SK-N-DZ (cell line): ENCODE data around the gene ITSN1.
"Not testable (repeated sequence)": the region's sequence is repeated elsewhere in the genome, so short reads cannot be mapped to it uniquely, and the experiment has no call there.

Experiments
- DNase-seq: peaks from one replicate; pipeline ENCODE4 v3.0.0-alpha.2; 2015; ENCODE audit warnings: low spot score

ITSN1 gene

DNA sequence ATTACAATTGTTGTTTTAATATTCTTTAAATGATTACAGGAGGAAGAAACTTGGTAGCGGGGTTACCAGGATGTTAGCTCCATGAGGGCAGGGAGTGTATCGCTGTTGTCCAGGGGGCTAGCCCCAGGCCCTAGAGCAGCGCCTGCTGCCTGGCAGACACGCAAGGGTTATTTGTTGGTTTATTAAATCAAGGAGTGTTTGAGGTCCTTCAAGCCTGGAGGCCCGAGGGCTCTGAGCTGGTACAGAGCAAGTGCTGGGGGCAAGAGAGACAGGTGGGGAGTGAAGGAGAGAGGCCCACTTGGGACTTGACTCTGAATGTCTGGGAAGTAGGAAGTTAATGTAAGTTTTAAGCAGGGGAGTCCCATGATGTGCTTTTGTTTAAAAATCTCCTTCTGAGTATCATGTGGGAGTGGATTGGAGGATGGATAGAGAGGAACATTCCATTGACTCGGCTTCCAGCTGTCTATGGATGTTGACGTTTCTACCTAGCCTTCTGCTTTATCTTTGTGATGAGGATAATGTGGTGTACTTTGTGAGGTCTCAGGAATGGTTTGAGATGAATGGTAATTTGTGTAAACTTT is 8.7 kb downstream of the ITSN1 start:
- no peak for DNase-seq

DNA sequence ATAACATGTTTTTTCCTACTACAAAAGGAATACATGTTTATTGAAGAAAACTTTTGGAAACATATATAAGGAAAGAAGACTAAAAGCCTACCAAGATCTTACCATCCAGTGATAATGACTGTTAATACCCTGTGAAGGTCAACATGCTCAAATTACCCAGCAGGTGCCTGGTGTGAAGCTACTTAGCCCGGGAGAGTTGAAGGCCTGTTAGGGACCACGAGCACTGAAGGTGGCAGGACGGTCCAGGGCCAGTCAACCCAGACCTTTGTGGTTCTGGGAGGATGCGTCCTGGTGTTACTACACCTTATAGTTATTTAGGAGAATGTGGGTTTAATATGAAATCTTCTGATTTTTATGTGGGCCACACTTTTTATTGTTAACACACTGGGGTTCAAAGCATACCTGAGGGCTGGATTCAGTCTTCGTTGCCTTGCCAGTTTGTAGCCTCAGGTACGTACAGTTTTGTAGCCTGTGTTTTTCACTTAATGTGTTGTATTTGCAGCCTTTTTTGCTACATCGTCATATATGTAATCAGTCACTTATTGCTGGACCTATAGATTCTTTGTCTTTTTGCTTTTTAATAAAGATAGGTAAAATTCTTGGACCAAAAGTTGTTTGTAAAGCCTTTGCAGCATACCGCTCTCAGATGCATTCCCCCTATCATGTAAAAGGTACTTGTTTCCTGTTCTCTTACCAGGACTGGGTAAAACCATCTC is 9.8 kb downstream of the ITSN1 start:
- DNase-seq: no peak

DNA sequence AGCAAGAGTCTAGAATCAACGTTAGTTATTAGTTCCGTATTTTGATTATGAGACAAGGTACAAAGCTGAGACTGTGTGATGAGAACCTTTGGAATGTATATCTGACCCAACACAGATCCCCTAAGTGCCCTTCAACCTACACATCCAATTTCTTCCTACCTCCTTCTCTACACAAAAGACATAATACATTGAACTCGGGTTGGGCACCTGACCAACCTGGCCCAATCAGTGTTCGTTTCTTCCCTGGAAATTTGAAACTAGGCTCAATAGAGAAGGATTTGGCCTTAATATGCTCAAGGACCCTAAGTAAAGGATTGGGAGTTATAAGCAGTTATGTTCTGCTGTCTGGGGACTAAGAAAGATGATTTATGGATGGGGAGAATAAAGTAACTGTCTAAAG is 12.1 kb downstream of the ITSN1 start:
- no peak for DNase-seq

DNA sequence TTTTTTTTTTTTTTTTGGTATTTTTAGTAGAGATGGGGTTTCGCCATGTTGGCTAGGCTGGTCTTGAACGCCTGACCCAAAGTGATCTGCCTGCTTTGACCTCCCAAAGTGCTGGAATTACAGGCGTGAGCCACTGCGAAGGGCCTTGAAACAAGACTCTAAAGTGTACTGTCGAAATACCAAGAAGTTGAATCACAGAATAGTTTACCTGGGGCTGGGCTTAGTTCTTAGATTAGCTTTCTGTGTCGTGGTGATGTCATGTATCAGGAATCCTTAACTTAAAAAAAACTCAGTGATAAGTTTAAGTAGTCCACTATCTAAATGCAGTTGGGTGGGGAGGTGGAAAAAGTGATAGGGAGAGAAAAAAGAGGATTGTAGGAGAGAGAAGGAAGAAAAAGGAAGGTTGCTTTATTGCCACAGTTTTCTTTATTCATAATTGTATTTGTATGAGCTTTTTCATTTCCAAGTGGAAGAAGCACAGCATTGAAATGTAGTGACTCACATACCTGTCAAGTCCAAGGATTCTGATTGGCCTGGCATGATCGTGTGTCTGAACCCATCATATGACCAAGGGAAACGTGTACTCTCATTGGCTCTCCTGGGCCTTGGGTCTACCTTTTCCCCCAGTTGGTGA is 13.4 kb downstream of the ITSN1 start:
- DNase-seq: no peak

DNA sequence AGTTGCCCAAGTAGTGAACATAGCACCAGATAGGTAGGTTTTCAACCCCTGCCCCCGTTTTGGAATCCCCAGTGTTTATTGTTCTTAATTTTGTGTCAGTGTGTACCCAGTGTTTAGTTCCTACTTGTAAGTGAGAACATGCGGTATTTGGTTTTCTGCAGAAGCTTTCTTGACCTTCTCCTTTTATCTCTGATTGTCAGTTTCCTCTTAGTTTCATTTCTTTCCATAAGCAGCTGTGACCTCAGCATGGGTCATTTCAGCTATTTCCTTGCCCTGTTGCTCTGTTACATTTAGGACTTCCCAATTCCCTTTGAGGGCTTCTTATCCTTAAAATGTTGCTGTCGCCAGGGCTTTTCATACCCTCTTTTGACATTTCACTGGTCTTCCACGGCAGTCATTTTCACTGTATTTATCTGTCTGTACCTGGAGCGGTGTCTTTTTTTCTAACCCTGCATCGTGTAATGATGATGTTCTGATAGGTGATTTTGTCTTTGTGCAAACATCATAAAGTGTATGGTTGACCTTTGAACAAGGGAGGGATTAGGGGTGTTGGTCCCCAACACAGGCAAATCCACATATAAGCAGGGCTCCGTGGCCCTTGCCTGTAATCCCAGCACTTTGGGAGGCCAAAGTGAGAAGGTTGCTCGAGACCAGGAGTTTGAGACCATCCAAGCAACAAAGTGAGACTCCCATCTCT is 15.0 kb downstream of the ITSN1 start:
- DNase-seq: no peak

DNA sequence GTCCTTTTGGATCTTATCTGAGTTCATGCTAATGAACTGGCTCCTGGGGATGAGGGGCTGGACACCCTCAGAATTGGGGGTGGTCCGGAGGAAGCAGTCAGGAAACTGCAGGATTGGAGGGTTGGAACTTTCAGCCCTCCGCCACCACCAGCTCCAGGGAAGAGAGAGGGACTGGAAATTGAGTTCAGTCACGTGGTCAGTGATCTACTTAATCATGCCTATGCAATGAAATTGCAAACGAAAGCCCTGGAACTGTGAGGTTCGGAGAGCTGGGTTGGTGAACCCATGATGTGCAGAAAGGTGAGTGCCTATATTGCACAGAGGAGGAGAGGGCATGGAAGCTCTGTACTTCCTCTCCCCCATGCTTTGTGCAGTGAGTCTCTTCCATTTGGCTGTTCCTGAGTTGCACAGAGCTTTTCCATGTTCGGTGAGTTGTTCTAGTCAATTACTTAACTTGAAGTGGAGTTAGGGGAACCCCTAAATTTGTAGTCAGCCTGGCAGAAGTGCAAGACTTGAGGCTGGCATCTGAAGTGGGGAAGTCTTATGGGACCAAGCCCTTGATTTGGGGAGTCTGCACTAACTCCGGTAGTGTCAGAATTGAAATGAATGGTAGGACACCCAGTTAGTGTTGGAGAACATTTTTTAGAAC is 16.7 kb downstream of the ITSN1 start:
- no peak for DNase-seq

DNA sequence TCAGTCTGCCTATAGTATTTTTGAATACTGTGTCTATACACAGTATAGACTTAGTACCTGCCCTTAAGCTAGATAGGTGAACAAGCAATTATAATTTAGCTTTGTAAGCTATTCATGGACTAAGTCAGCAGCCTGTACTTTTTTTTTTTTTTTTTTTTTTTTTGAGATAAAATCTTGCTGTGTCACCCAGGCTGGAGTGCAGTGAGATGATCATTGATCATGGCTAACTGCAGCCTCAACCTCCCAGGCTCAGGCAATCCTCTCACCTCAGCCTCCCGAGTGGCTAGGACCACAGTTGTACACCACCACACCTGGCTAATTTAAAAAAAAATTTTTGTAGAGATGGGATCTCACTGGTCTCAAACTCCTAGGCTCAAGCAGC is 17.3 kb downstream of the ITSN1 start:
- DNase-seq: no peak

DNA sequence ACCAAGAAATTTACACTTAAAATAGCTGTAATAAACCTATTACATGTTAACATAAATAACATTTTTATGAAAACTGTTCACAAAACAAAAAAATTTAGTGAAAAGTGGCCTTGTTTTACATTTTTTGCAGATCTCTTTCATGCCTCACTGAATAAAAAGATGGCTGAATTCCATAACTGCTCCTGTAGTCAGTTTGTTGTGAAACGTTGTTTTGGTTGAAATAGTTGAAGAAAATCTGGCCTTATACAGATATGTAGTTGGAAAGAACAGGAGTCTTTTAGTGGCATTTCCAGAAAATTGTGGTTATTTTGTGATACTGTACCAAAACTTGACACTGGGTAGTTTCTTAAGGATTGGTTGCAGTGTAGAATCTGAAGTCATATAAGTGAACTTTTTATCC is 18.1 kb downstream of the ITSN1 start:
- DNase-seq: no peak

DNA sequence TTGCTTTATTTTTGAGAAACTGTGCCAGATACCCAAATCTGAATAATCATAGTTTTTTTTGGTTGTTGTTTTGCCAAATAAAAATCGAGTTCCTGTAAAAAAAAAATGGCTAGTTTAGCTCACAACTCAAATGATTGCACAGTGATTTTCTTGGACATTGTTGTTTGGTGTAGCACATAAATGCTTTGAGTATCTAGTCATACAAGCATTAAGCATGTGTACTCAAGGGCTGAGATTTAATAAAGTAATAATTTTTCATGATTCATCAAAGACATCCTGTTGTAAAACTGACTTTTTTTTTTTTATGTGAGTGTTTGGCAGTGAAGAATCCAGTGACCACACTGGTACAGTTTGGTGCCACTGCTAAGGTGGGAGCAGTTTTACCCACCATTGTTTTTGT is 18.8 kb downstream of the ITSN1 start:
- DNase-seq: no peak

DNA sequence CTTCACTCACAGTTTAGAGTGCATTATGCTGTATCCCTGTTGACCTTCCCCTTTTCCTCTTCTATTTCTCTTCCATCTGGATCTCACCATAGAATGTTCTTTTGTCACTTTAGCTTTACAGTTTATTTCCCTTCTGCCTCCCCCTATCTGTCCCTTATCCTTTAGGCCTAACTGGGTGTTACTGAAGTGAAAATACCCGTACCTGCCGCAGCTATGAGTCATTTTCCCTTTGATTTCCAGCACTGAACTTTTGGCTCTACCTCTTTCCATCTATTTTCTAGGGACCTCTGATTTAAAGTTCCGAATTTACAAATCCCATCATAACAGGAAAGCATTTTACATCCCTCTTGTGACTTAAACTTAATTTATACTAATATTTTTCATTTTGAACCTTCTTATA is 19.7 kb downstream of the ITSN1 start:
- no peak for DNase-seq

DNA sequence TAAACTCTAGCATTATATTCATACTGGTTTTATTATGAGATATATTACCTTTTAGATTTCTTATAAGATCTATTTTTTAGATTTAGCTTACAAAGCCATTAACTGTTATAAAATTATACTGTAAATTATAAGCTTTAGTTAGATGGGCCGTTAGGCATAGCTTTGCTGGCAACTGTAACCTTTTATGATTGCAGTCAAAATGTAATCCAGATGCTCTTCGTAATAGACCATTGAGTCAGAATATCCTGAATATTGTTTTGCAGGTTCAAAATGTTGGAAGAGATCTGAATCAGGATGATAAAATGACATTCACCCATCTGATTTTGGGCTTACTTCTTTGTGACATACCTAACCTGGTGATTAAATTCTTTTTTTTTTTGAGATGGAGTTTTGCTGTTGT is 20.9 kb downstream of the ITSN1 start:
- no peak for DNase-seq

DNA sequence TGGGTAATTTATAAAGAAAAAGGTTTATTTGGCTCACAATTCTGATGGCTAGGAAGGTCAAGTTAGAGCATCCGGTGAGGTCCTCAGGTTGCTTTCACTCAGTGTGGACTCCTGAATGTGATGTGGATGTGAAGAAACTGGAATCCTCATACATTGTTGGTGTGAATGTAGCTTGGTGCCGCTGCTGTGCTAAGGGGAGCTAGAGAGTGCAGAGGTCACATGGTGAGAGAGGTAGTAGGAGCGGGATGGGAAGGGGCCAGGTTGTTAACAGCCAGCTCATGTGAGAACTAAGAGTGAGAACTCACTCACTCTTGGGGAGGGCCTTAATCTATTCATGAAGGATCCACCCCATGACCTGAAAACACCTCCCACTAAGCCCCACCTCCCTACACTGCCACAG is 21.8 kb downstream of the ITSN1 start:
- DNase-seq: no peak

DNA sequence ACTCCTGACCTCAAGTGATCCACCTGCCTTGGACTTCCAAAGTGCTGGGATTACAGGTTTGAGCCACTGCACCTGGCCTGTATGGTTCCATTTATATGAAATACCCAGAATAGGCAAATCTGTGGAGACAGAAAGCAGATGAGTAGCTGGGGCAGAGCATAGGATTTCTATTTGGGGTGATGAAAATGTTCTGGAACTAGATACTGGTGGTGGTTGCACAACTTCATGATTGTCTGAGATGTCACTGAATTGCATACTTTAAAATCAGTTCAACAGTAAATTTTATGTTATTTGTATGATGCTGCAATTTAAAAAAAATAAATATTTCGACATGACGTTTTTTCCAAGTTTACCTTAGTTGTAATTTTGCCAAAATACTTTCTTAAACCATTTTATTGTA is 23.9 kb downstream of the ITSN1 start:
- no peak for DNase-seq

DNA sequence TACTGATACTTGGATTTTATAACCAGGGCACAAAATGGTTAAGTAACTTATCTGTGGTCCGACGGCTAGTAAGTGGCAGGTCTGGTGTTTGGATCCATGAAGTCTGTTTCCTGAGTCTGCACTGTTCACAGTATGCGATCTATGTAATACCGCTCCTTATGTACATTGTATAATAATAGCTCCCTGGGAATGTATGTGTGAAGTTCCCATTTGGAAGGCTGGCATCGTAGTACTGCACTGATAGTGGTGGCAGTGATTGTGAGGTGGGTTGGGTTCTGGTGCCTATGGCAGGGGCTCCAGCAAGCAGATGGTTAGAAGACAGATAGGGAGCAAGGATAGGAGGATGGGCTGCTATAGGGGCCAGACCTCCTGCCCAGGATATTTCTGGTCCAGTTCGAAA is 25.3 kb downstream of the ITSN1 start:
- DNase-seq: no peak

DNA sequence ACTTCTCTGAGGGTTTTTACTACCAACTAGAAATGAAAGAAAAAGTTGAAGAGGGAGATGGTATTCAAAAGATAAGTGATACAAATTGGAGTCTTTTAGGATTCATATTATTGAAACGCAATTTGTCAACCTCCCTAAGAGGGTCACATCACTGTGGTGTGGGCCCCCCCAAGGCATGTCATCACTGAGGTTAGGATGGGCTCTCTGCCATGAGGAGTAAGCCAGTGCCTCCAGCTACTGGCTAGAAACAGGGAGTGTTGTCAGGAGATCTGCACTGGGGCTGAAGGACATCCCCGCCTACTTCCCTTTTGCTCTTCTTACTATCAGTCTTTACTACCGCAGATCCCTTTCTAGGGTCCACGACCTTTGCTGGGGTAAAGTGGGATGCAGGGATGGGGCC is 25.9 kb downstream of the ITSN1 start:
- DNase-seq: no peak

DNA sequence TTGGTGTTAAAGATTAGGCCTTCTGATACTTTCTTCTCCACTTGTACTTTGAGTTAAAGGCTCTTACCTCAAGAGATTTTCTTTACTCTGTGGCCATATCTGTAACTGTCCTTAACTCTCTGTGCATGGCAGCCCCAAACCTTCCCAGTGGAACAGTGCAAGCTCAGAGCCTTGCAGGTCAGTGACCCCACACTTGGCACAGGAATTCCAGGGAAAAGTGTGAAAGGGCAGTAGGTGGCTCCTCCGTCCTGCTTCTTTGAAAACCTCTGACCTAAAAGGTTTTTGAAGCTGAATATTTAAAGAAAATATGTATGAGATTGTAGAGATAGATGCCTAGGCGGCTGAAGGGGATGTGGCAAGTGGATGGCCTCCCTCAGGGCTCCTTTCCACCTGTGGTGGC is 26.3 kb downstream of the ITSN1 start:
- no peak for DNase-seq

DNA sequence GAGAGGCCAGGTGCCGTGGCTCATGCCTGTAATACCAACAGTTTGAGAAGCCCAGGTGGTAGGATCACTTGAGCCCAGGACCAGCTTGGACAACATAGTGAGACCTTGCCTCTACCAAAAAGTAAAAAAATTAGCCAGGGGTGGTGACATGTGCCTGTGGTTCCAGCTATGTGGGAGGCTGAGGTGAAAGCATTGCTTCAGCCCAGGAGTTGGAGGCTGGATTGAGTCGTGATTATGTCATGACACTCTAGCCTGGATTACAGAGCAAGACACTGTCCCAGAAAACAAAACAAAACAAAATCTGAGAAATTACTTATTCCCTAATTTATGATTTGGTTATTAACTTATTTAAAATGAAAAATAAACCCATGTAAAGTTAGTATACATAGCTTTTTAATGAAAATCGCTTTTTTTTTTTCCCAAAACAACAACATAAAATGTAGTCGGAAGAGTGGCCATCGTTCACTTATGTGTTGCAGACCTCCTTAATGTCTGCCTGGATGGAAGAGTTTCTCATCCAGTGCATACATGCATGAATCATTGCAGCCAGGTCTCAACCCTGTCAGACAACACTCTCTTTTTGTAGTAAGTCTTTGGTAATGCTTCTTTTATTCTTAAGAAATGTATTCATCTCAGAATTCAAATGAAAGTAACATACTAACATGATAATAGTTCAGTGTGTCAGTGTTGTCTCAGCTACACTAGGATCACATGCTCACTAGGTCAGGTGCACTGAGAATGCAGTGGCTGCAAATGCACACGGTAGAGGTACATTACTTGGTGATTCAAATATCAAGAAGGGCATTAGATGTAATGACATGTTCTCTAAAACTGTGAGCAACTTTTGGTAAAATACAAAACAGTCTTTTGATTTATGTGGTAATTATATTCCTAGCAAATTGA is 28.0 kb downstream of the ITSN1 start:
- DNase-seq: no peak

DNA sequence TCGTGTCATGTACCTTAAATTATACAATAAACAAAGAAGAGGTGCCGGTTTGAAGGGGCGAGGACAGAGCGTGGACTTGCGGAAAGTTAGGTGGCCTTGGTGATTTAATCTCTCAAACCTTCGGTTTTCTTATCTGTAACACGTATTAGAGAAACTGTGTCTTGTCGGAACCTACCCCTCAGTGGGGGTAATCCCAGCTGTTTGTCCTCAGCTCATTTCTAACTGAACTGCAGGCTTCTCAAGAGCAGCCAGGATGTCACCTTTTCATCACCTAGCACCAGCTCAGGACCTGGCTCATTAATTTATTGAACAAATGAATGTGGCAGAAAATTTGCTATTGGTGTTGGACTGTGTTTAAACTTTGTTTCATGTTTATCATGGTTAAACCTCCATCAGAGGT is 31.2 kb downstream of the ITSN1 start:
- DNase-seq: no peak

DNA sequence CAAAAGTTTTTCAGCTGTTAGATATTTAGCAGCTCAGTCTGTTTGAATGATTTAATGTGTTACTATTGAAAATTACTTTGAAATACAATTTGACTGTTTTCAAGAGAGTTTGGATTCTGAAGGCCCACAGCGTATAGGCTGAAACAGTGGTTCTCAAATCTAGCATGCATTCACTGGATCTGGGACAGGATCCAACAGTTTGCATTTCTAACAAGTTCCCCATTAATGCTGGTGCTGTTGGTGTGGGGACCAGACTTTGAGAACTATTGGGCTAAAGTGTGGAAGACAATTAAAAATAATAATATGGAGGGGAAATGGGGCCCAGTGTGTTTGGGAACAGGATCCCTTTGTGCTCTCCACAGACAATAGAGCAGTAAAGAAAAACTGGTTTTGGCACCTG is 31.9 kb downstream of the ITSN1 start:
- no peak for DNase-seq

DNA sequence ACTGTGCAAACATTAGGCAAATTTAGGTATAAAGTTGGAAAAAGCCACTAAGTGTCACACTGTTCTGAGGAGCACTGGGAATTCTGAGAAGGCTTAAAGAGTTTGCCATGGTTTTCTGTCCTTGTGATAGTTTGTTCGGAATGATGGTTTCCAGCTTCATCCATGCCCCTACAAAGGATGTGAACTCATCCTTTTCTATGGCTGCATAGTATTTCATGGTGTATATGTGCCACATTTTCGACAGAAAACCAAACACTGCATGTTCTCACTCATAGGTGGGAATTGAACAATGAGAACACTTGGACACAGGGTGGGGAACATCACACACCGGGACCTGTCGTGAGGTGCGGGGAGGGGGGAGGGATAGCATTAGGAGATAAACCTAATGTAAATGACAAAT is 34.4 kb downstream of the ITSN1 start:
- DNase-seq: not testable (repeated sequence)

DNA sequence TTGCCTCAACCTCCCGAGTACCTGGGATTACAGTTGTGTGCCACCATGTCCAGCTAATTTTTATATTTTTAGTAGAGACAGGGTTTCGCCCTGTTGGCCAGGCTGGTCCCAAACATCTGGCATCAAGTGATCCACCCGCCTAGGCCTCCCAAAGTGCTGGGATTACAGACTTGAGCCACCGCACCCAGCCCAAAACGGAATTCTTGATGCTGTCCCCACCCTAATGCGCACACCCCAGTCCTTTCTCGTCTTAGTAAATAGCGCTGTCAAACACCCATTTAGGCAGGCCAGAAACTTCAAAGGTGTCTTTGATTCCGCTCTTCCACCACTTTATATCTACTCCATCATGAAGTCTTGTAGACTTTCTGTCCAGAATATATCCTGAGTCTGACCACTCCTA is 35.1 kb downstream of the ITSN1 start:
- DNase-seq: no peak
